Activated T-helper 2 cell treated with anti-CD3 and anti-CD28 coated beads, Interferon-gamma antibody, Interleukin-2, Interleukin-4, amounts not matched to agents 10 μg/mL and 5 μg/mL and 100 μg/mL, durations not matched to agents 14 hours and 24 hours and 36 hours (primary cell): ENCODE measurements around the gene MAGOH. TPM values are rescaled to one million over a fixed set of nuclear protein-coding genes. Genes with fewer than 3 reads are reported as not detected.

Source experiments
- DNase-seq: peaks from one replicate; pipeline ENCODE4 v3.0.0; 2021; ENCODE audit warnings: low spot score
- H3K27ac Mint-ChIP-seq: one replicate; pipeline ENCODE4 v1.8.0; 2021; ENCODE audit warnings: mixed read lengths
- H3K27me3 Mint-ChIP-seq: one replicate; pipeline ENCODE4 v1.8.0; 2021; ENCODE audit warnings: low read depth, mixed read lengths
- H3K36me3 Mint-ChIP-seq: one replicate; pipeline ENCODE4 v1.8.0; 2021; ENCODE audit warnings: low read depth, mixed read lengths
- H3K4me1 Mint-ChIP-seq: one replicate; pipeline ENCODE4 v1.8.0; 2021; ENCODE audit warnings: low read depth, mixed read lengths
- H3K4me3 Mint-ChIP-seq: one replicate; pipeline ENCODE4 v1.8.0; 2021; ENCODE audit warnings: low read depth, mild to moderate bottlenecking, moderate library complexity, mixed read lengths
- H3K9me3 Mint-ChIP-seq: one replicate; pipeline ENCODE4 v1.8.0; 2021; ENCODE audit warnings: mixed read lengths
- intact Hi-C: fragments of 100-400 bp; cut with micrococcal nuclease; formaldehyde crosslinking; loops from one replicate; pipeline ENCODE4 v1.15.1; 2023
- total RNA-seq: library from RNA; stranded (reverse); gene quantifications from 2 replicates; pipeline ENCODE4 v1.2.3, GENCODE V29; 2022

Gene MAGOH
- total RNA-seq, 1 donor from 2014 or later: 90.2 TPM

DNA sequence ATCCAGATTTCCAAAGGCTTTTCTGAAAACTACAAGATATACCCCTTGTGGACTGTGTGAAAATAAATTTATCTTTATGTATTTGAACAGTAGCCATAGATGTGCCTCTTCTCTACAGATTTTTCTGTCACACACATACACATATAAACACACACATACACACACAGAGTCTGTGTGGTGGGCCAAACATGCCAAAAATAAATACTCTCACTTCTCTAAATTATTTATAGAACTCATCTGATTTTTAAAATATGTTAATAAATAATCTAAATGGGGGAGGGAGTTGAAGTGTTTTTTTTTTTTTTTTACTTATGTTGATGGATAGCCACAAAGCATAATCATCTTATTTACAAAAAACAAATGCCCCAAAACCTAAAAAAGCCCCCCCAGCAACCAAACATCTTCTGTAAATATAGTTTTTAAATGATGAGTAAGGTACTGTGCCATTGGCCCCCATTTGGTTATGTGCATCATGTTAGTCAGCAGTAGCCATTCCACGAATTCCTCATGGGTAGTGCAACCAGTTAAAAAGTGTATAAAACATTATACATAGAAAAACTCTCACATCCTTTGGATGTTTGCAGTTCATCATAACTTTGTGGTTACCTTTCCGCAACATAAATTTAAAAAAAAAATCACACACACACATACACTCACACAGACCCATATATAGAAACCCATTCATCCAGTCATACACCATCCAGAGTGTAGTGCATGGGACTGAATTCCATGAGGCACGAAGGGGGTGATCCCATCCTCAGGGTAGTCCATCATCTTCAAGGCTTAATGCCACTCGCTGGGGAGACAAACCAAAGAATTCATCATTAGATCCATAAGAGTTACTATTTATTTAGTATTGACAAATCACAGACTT is 8.2 kb upstream of the MAGOH start:
- H3K27ac Mint-ChIP-seq: no peak overlapping the region
- intact Hi-C loops: no loop called here
- DNase-seq: no peak
- no peaks in the 10 kb centered on the region for H3K4me1 Mint-ChIP-seq
- no peak overlapping the region for H3K4me3 Mint-ChIP-seq
- no peaks in the 10 kb centered on the region for H3K9me3 Mint-ChIP-seq
- peaks cover 64% of the 10 kb centered on the region for H3K36me3 Mint-ChIP-seq
- no peaks in the 10 kb centered on the region for H3K27me3 Mint-ChIP-seq

GRCh38 chr1:53244141-53244540 is 5.8 kb upstream of the MAGOH start:
- Mint-ChIP-seq H3K4me3 (no peak overlapping the region), H3K27me3 (no peaks in the 10 kb centered on the region), H3K4me1 (no peaks in the 10 kb centered on the region), H3K27ac (no peak overlapping the region), H3K9me3 (no peaks in the 10 kb centered on the region), H3K36me3 (peaks cover 42% of the 10 kb centered on the region)
- no peak for DNase-seq
- intact Hi-C loops: no loop called here

DNA sequence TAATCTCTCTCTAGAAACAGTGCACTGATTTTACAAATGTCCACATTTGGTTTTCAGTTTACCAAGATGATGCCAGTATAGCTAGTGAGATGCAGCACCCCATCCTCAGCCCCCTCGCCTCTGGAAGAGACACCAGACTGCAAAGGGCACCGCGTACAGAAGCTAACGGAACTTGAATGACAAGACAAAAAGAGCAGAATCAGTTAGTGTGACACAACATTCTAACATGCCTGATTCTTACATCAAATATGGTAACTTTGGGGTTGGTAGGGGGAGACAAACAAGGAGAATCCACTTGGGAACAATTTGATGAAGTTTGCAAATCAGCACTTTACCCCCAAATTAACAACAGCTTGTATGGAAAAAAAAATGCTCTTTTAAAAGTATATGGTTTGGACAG is 4.1 kb upstream of the MAGOH start:
- DNase-seq: no peak
- no peak overlapping the region for H3K27ac Mint-ChIP-seq
- intact Hi-C loops: no loop called here
- no peaks in the 10 kb centered on the region for H3K27me3 Mint-ChIP-seq
- peaks cover 34% of the 10 kb centered on the region for H3K36me3 Mint-ChIP-seq
- peaks cover 8% of the 10 kb centered on the region for H3K4me1 Mint-ChIP-seq
- H3K4me3 Mint-ChIP-seq: no peak overlapping the region
- H3K9me3 Mint-ChIP-seq: no peaks in the 10 kb centered on the region

- DNase-seq: no peak
- Mint-ChIP-seq H3K27me3 (no peaks in the 10 kb centered on the region), H3K4me3 (no peak overlapping the region), H3K4me1 (peaks cover 8% of the 10 kb centered on the region), H3K36me3 (peaks cover 29% of the 10 kb centered on the region), H3K9me3 (no peaks in the 10 kb centered on the region), H3K27ac (no peak overlapping the region)
- intact Hi-C loops: no loop called here
Measured at GRCh38 chr1:53241828-53242227, 3.5 kb upstream of the MAGOH start.

DNA sequence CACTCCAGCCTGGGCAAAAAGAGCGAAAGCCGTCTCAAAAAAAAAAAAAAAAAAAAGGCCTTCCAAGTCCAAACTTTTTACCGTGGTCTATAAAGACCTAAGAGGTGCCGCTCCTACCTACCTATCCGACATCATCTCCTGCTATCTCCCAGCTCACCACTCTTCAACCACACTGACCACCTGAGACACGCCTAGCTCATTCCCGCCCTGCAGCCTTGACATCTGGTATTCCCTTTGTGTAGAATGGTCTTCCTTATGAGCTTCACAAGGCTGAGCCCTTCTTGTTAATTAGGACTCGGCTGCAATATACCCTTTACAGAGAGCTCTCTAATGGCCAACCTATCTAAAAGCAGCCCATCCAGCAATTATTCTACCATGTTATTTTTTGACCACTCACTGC is 680 bp downstream of the MAGOH start:
- Mint-ChIP-seq H3K27me3 (no peaks in the 10 kb centered on the region), H3K36me3 (peaks cover 44% of the 10 kb centered on the region), H3K9me3 (no peaks in the 10 kb centered on the region), H3K4me1 (peaks cover 19% of the 10 kb centered on the region), H3K4me3 (peak overlapping the region; percentile 97), H3K27ac (peak overlapping the region; percentile 93)
- intact Hi-C loops: loop anchor here (2.0 kb wide), 1 partner anchor 89 kb away; no protein-coding TSS in a partner anchor
- DNase-seq: no peak

GRCh38 chr1:53220962-53221286 is 17.4 kb downstream of the MAGOH start:
- intact Hi-C loops: no loop called here
- DNase-seq: no peak
- Mint-ChIP-seq H3K27ac (peak overlapping the region; percentile 96), H3K4me1 (peaks cover 24% of the 10 kb centered on the region), H3K36me3 (peaks cover 14% of the 10 kb centered on the region), H3K4me3 (peak overlapping the region; percentile 92), H3K27me3 (no peaks in the 10 kb centered on the region), H3K9me3 (no peaks in the 10 kb centered on the region)

GRCh38 chr1:53220171-53220961 is 18.0 kb downstream of the MAGOH start, which contains the start of gene CZIB:
TSS of gene CZIB (minus strand) at chr1:53220634. CDS start at chr1:53220575, 59 bp downstream.
- peak within 1 kb of the TSS; percentile 92 for H3K4me3 Mint-ChIP-seq
- peak within 1 kb of the TSS; percentile 96 for H3K27ac Mint-ChIP-seq
- peaks cover 24% of the 10 kb centered on the region for H3K4me1 Mint-ChIP-seq
- peaks cover 14% of the 10 kb centered on the region for H3K36me3 Mint-ChIP-seq
- intact Hi-C loops: no loop called here
- H3K27me3 Mint-ChIP-seq: no peaks in the 10 kb centered on the region
- peak; percentile 91 for DNase-seq
- no peaks in the 10 kb centered on the region for H3K9me3 Mint-ChIP-seq

- intact Hi-C loops: no loop called here
- peak overlapping the region; percentile 96 for H3K27ac Mint-ChIP-seq
- peaks cover 24% of the 10 kb centered on the region for H3K4me1 Mint-ChIP-seq
- H3K9me3 Mint-ChIP-seq: no peaks in the 10 kb centered on the region
- peak overlapping the region; percentile 92 for H3K4me3 Mint-ChIP-seq
- H3K27me3 Mint-ChIP-seq: no peaks in the 10 kb centered on the region
- no peak for DNase-seq
- H3K36me3 Mint-ChIP-seq: peaks cover 14% of the 10 kb centered on the region
Measured at GRCh38 chr1:53219711-53220110, 18.6 kb downstream of the MAGOH start.

- Mint-ChIP-seq H3K4me1 (peaks cover 22% of the 10 kb centered on the region), H3K36me3 (peaks cover 23% of the 10 kb centered on the region), H3K27ac (no peak overlapping the region), H3K4me3 (no peak overlapping the region), H3K27me3 (no peaks in the 10 kb centered on the region), H3K9me3 (no peaks in the 10 kb centered on the region)
- intact Hi-C loops: no loop called here
- DNase-seq: no peak
Measured at GRCh38 chr1:53218201-53218600, 20.1 kb downstream of the MAGOH start.

DNA sequence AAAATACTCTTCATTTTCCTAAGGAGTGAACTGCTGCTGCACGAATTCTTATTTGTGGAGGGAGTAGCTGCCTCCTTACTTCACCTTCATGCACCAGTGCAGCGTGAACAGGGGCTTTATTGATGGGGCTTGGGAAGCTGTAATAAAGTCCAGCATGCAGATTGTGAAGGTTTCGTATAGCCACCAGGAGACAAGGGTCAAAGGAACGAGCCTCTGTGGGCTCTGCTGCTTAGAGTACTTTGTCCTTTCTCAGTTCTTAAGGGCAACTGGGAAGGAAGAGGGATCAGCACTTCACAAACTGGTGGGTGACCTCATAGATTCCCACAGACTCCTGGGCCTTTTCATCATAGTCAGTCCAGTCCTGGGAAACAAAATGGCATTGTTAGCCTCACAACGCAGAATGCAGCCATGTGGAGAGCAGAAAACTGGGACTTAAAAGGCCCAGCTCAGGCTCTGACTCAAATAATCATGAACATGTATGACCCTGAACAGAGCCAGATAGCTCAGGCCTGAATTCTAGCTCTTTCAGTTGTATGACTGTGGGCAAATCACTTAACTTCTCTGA is 23.9 kb downstream of the MAGOH start:
- H3K36me3 Mint-ChIP-seq: peaks cover 49% of the 10 kb centered on the region
- peaks cover 9% of the 10 kb centered on the region for H3K4me1 Mint-ChIP-seq

DNA sequence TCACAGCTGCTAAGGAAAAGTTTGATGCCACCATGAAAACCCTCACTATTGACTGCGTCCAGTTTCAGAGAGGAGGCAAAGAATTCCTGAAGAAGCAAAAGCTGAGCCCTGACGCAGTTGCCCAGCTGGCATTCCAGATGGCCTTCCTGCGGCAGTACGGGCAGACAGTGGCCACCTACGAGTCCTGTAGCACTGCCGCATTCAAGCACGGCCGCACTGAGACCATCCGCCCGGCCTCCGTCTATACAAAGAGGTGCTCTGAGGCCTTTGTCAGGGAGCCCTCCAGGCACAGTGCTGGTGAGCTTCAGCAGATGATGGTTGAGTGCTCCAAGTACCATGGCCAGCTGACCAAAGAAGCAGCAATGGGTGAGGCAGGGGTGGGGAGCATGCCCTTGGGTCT is 27.4 kb downstream of the MAGOH start:
- H3K4me1 Mint-ChIP-seq: no peaks in the 10 kb centered on the region
- H3K9me3 Mint-ChIP-seq: peaks cover 17% of the 10 kb centered on the region
- H3K27me3 Mint-ChIP-seq: no peaks in the 10 kb centered on the region
- intact Hi-C loops: no loop called here
- H3K4me3 Mint-ChIP-seq: no peak overlapping the region
- DNase-seq: no peak
- H3K27ac Mint-ChIP-seq: no peak overlapping the region
- peaks cover 67% of the 10 kb centered on the region for H3K36me3 Mint-ChIP-seq

More for the DNA sequence above, 23.9 kb downstream of the MAGOH start:
- DNase-seq: no peak
- Mint-ChIP-seq H3K9me3 (no peaks in the 10 kb centered on the region), H3K27ac (no peak overlapping the region), H3K27me3 (no peaks in the 10 kb centered on the region), H3K4me3 (no peak overlapping the region)
- intact Hi-C loops: no loop called here

DNA sequence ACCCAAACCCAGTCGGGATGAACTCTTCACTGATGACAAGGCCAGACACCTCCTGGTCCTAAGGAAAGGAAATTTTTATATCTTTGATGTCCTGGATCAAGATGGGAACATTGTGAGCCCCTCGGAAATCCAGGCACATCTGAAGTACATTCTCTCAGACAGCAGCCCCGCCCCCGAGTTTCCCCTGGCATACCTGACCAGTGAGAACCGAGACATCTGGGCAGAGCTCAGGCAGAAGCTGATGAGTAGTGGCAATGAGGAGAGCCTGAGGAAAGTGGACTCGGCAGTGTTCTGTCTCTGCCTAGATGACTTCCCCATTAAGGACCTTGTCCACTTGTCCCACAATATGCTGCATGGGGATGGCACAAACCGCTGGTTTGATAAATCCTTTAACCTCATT is 28.0 kb downstream of the MAGOH start:
- H3K4me3 Mint-ChIP-seq: no peak overlapping the region
- DNase-seq: no peak
- peaks cover 18% of the 10 kb centered on the region for H3K9me3 Mint-ChIP-seq
- intact Hi-C loops: no loop called here
- H3K4me1 Mint-ChIP-seq: no peaks in the 10 kb centered on the region
- H3K27ac Mint-ChIP-seq: no peak overlapping the region
- no peaks in the 10 kb centered on the region for H3K27me3 Mint-ChIP-seq
- peaks cover 71% of the 10 kb centered on the region for H3K36me3 Mint-ChIP-seq

GRCh38 chr1:53207726-53208125 is 30.6 kb downstream of the MAGOH start:
- no peak for DNase-seq
- no peak overlapping the region for H3K4me3 Mint-ChIP-seq
- H3K36me3 Mint-ChIP-seq: peaks cover 88% of the 10 kb centered on the region
- no peaks in the 10 kb centered on the region for H3K4me1 Mint-ChIP-seq
- H3K9me3 Mint-ChIP-seq: peaks cover 33% of the 10 kb centered on the region
- H3K27ac Mint-ChIP-seq: no peak overlapping the region
- no peaks in the 10 kb centered on the region for H3K27me3 Mint-ChIP-seq
- intact Hi-C loops: no loop called here
